HCT116 (cell line): Measurements from ENCODE around the gene SYNRG. TPM values are rescaled to one million over a fixed set of nuclear protein-coding genes. Genes with fewer than 3 reads are reported as not detected.

Source experiments
- ATAC-seq: fragments of 200-7000 bp; cut with Tn5 transposase; 2 replicates; pipeline ENCODE4 v1.9.1; 2020; ENCODE audit warnings: mild to moderate bottlenecking, moderate library complexity
- BruUV-seq: library from RNA; stranded (reverse); fragments of 400-500 nt; replicated peaks from 2 replicates; lab custom pipeline; 2021; lab: Mats Ljungman, UMichigan
- CTCF ChIA-PET: fragments of 300-600 bp; sonication (Branson Sonifier 250); formaldehyde crosslinking; loops from one replicate; lab custom pipeline; 2021; ENCODE audit warnings: antibody characterized with exemption; lab: Charles Lee
- POLR2A ChIA-PET: fragments of 300-600, 350-600 bp; sonication (Branson Sonifier 250); formaldehyde crosslinking; loops from one replicate; lab custom pipeline; 2021; ENCODE audit warnings: antibody characterized with exemption; lab: Charles Lee
- RAD21 ChIA-PET, 2 experiments: fragments of 300-600 bp; sonication (Branson Sonifier 250); formaldehyde crosslinking; loops; one replicate each; lab custom pipeline; 2023; ENCODE audit warnings: low total read pairs in 2 of 2; ENCODE audit not compliant: uncharacterized antibody in 2 of 2, unreplicated experiment in 2 of 2, low non-redundant PET in 1 of 2; lab: Charles Lee
- DNase-seq: peaks from one replicate; pipeline ENCODE4 v3.0.0-alpha.2; 2010; ENCODE audit warnings: low read depth, low spot score
- H2AFZ ChIP-seq: fragments of 200-600 bp; shearing (Covaris generic), sonication (generic); 2 replicates; pipeline ENCODE4 v1.6.1; 2017; ENCODE audit warnings: low read depth, mixed run types, mixed read lengths, antibody characterized with exemption, low read length; ENCODE audit not compliant: poor library complexity, severe bottlenecking
- H3K27ac ChIP-seq: 2 replicates; pipeline ENCODE4 v1.5.1; 2012; ENCODE audit warnings: low read depth, low read length
- H3K27me3 ChIP-seq: fragments of 200-600 bp; sonication (generic); 2 replicates; pipeline ENCODE4 v1.6.1; 2016; ENCODE audit warnings: mixed run types, low read length, mixed read lengths; ENCODE audit not compliant: insufficient read depth
- H3K36me3 ChIP-seq, 2 experiments: fragments of 200-500 bp in 1 of 2; fragments of 200-600 bp in 1 of 2; sonication (Bioruptor generic) in 1 of 2; sonication (generic) in 1 of 2; 2 replicates each; pipeline versions ENCODE4 v1.5.1 to v1.6.1; 2014 to 2016; ENCODE audit warnings: low read length in 2 of 2, inconsistent platforms in 1 of 2, mixed read lengths in 1 of 2, mixed run types in 1 of 2; ENCODE audit not compliant: insufficient read depth in 2 of 2, control insufficient read depth in 1 of 2
- H3K4me1 ChIP-seq, 2 experiments: fragments of 200-600 bp in 1 of 2; sonication (generic) in 1 of 2; 2 replicates each; pipeline versions ENCODE4 v1.5.1 to v1.6.1; 2012 to 2017; ENCODE audit warnings: low read length in 2 of 2, inconsistent platforms in 1 of 2, mild to moderate bottlenecking in 1 of 2, mixed read lengths in 1 of 2, mixed run types in 1 of 2, moderate library complexity in 1 of 2; ENCODE audit not compliant: insufficient read depth in 2 of 2, control insufficient read depth in 1 of 2
- H3K4me2 ChIP-seq: fragments of 200-600 bp; sonication (generic); 2 replicates; pipeline ENCODE4 v1.6.1; 2017; ENCODE audit warnings: mixed run types, low read length, mixed read lengths
- H3K4me3 ChIP-seq, 2 experiments: fragments of 200-600 bp in 1 of 2; sonication (generic) in 1 of 2; replicated peaks in 1 of 2; 2 replicates each; pipeline ENCODE4 v1.5.1; 2011 to 2016; ENCODE audit warnings: low read length in 2 of 2, control low read depth in 1 of 2, low read depth in 1 of 2, mild to moderate bottlenecking in 1 of 2, mixed read lengths in 1 of 2, mixed run types in 1 of 2
- H3K79me2 ChIP-seq: fragments of 200-600 bp; sonication (generic); 2 replicates; pipeline ENCODE4 v1.6.1; 2017; ENCODE audit warnings: mild to moderate bottlenecking, mixed run types, low read length, moderate library complexity, mixed read lengths; ENCODE audit not compliant: insufficient read depth
- H3K9ac ChIP-seq: fragments of 200-600 bp; sonication (generic); 2 replicates; pipeline ENCODE4 v1.6.1; 2016; ENCODE audit warnings: low read length, mixed read lengths
- H3K9me2 ChIP-seq: fragments of 200-600 bp; sonication (generic), shearing (Covaris generic); 2 replicates; pipeline ENCODE4 v1.6.1; 2017; ENCODE audit warnings: mixed run types, mild to moderate bottlenecking, moderate library complexity; ENCODE audit not compliant: insufficient read depth
- H3K9me3 ChIP-seq, 2 experiments: fragments of 200-500 bp in 1 of 2; fragments of 200-600 bp in 1 of 2; sonication (Bioruptor generic) in 1 of 2; sonication (generic) in 1 of 2; 2 replicates each; pipeline ENCODE4 v1.6.1; 2014 to 2017; ENCODE audit warnings: low read length in 2 of 2, mixed read lengths in 2 of 2, inconsistent platforms in 1 of 2, low read depth in 1 of 2, mild to moderate bottlenecking in 1 of 2, mixed run types in 1 of 2, moderate library complexity in 1 of 2; ENCODE audit not compliant: control insufficient read depth in 1 of 2, insufficient read depth in 1 of 2
- H4K20me1 ChIP-seq: fragments of 200-600 bp; sonication (generic), shearing (Covaris generic); 2 replicates; pipeline ENCODE4 v1.6.1; 2017; ENCODE audit warnings: mixed run types, mild to moderate bottlenecking, moderate library complexity; ENCODE audit not compliant: insufficient read depth
- CBX3 ChIP-seq: IDR thresholded peaks from 2 replicates; pipeline ENCODE4 v1.6.1; 2012; ENCODE audit warnings: low read depth
- CEBPB ChIP-seq: IDR thresholded peaks from 2 replicates; pipeline ENCODE4 v1.6.1; 2012; ENCODE audit warnings: low read depth
- EGR1 ChIP-seq: IDR thresholded peaks from 2 replicates; pipeline ENCODE4 v1.6.1; 2012; ENCODE audit warnings: low read depth
- ELF1 ChIP-seq: IDR thresholded peaks from 2 replicates; pipeline ENCODE4 v1.6.1; 2012; ENCODE audit warnings: low read depth, borderline replicate concordance
- EZH2 ChIP-seq: fragments of 200-600 bp; sonication (generic); IDR thresholded peaks from 2 replicates; pipeline ENCODE4 v1.6.1; 2017; ENCODE audit warnings: antibody characterized with exemption, mixed run types
- FOSL1 ChIP-seq: IDR thresholded peaks from 2 replicates; pipeline ENCODE4 v1.6.1; 2012; ENCODE audit warnings: low read depth
- JUND ChIP-seq: IDR thresholded peaks from 2 replicates; pipeline ENCODE4 v1.6.1; 2012
- POLR2A ChIP-seq: IDR thresholded peaks from 2 replicates; pipeline ENCODE4 v1.7.0; 2011; ENCODE audit warnings: borderline replicate concordance; ENCODE audit not compliant: insufficient read depth, insufficient read length; ENCODE audit errors: extremely low read depth
- POLR2AphosphoS5 ChIP-seq: IDR thresholded peaks from 2 replicates; pipeline ENCODE4 v1.6.1; 2011; ENCODE audit warnings: mild to moderate bottlenecking, low read depth, low read length, moderate library complexity
- RAD21 ChIP-seq: IDR thresholded peaks from 2 replicates; pipeline ENCODE4 v1.6.1; 2012; ENCODE audit warnings: low read depth, mild to moderate bottlenecking
- SIN3A ChIP-seq: IDR thresholded peaks from 2 replicates; pipeline ENCODE4 v1.6.1; 2012; ENCODE audit warnings: low read depth
- SRF ChIP-seq: IDR thresholded peaks from 2 replicates; pipeline ENCODE4 v1.6.1; 2012; ENCODE audit warnings: low read depth
- TCF7L2 ChIP-seq: IDR thresholded peaks from 2 replicates; pipeline ENCODE4 v1.7.0; 2011; ENCODE audit warnings: borderline replicate concordance, inconsistent platforms; ENCODE audit not compliant: insufficient read depth, insufficient read length; ENCODE audit errors: extremely low read depth
- YY1 ChIP-seq: IDR thresholded peaks from 2 replicates; pipeline ENCODE4 v1.6.1; 2011; ENCODE audit warnings: low read length, low read depth, moderate library complexity, mild to moderate bottlenecking; ENCODE audit not compliant: insufficient replicate concordance; ENCODE audit errors: extremely low read depth
- ZFX ChIP-seq: fragments of 450-650 bp; IDR thresholded peaks from 2 replicates; pipeline ENCODE4 v1.6.1; 2017
- intact Hi-C: fragments of 100-400 bp; cut with micrococcal nuclease; formaldehyde crosslinking; loops from 2 replicates; pipeline ENCODE4 v1.10.0; 2022
- total RNA-seq: library from RNA; stranded (reverse); gene quantifications from one replicate; pipeline ENCODE4 v1.2.1, GENCODE V29; 2021; ENCODE audit not compliant: unreplicated experiment
- TF ChIP-seq, protein P1 (sequence below): IDR thresholded peaks from 2 replicates; pipeline ENCODE4 v1.6.1; 2012
- TF ChIP-seq, protein P2 (sequence below): IDR thresholded peaks from 2 replicates; pipeline ENCODE4 v1.6.1; 2012
- TF ChIP-seq, protein P3 (sequence below): IDR thresholded peaks from 2 replicates; pipeline ENCODE4 v1.6.1; 2011; ENCODE audit warnings: mild to moderate bottlenecking, low read length, moderate library complexity; ENCODE audit not compliant: insufficient replicate concordance; ENCODE audit errors: extremely low read depth
- TF ChIP-seq, protein P4 (sequence below), 3 experiments: fragments of 200-600 bp in 1 of 3; sonication (generic) in 1 of 3; IDR thresholded peaks in 2 of 3; conservative IDR thresholded peaks in 1 of 3; 2 replicates each; pipeline ENCODE4 v1.5.1; 2012 to 2017; ENCODE audit warnings: low read depth in 2 of 3, low read length in 2 of 3, antibody characterized with exemption in 1 of 3, borderline replicate concordance in 1 of 3, control low read depth in 1 of 3, mild to moderate bottlenecking in 1 of 3, mixed read lengths in 1 of 3, mixed run types in 1 of 3, moderate library complexity in 1 of 3; ENCODE audit not compliant: insufficient read depth in 1 of 3

The SYNRG gene
- total RNA-seq, 1 experiment from 2014 or later: 23.8 TPM

DNA sequence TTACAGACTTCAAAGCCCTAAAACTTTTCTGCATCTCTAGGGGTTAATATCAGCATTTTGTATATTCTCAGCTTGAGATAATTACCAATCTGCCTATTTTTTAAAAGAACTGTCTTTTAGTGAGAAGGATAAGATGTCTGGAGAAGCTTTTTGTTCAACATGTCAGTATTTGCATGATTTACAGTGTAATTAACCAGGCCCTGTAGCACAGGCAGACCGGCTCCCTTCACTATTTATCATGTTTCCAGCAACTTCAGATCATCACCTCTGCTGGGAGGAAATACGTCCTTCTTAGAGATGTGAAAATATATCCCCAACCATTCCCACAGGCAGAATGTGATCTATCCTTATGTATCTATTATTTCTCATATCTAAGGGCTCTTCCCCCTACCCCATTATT lies 42.6 kb upstream of the SYNRG start:
- POLR2A ChIA-PET: no interaction called here
- H3K36me3 ChIP-seq: no peaks in the 10 kb centered on the region
- H3K79me2 ChIP-seq: no peaks in the 10 kb centered on the region
- H4K20me1 ChIP-seq: no peaks in the 10 kb centered on the region
- no peaks in the 10 kb centered on the region for H3K9me3 ChIP-seq
- TF ChIP-seq, protein P1, sequence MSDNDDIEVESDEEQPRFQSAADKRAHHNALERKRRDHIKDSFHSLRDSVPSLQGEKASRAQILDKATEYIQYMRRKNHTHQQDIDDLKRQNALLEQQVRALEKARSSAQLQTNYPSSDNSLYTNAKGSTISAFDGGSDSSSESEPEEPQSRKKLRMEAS: no peak
- TF ChIP-seq TCF7L2 (no peak), SIN3A (no peak), RAD21 (no peak), CEBPB (no peak), POLR2AphosphoS5 (no peak), ZFX (no peak), EGR1 (no peak), SRF (no peak), EZH2 (no peak), YY1 (no peak), CBX3 (no peak), JUND (no peak), FOSL1 (no peak), ELF1 (no peak), POLR2A (no peak)
- TF ChIP-seq, protein P2, sequence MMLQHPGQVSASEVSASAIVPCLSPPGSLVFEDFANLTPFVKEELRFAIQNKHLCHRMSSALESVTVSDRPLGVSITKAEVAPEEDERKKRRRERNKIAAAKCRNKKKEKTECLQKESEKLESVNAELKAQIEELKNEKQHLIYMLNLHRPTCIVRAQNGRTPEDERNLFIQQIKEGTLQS: no peak
- TF ChIP-seq, protein P3, sequence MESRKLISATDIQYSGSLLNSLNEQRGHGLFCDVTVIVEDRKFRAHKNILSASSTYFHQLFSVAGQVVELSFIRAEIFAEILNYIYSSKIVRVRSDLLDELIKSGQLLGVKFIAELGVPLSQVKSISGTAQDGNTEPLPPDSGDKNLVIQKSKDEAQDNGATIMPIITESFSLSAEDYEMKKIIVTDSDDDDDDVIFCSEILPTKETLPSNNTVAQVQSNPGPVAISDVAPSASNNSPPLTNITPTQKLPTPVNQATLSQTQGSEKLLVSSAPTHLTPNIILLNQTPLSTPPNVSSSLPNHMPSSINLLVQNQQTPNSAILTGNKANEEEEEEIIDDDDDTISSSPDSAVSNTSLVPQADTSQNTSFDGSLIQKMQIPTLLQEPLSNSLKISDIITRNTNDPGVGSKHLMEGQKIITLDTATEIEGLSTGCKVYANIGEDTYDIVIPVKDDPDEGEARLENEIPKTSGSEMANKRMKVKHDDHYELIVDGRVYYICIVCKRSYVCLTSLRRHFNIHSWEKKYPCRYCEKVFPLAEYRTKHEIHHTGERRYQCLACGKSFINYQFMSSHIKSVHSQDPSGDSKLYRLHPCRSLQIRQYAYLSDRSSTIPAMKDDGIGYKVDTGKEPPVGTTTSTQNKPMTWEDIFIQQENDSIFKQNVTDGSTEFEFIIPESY: no peak
- TF ChIP-seq, protein P4, sequence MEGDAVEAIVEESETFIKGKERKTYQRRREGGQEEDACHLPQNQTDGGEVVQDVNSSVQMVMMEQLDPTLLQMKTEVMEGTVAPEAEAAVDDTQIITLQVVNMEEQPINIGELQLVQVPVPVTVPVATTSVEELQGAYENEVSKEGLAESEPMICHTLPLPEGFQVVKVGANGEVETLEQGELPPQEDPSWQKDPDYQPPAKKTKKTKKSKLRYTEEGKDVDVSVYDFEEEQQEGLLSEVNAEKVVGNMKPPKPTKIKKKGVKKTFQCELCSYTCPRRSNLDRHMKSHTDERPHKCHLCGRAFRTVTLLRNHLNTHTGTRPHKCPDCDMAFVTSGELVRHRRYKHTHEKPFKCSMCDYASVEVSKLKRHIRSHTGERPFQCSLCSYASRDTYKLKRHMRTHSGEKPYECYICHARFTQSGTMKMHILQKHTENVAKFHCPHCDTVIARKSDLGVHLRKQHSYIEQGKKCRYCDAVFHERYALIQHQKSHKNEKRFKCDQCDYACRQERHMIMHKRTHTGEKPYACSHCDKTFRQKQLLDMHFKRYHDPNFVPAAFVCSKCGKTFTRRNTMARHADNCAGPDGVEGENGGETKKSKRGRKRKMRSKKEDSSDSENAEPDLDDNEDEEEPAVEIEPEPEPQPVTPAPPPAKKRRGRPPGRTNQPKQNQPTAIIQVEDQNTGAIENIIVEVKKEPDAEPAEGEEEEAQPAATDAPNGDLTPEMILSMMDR (IDR thresholded peaks at IDR 0.05 in 2 of 3, conservative IDR thresholded peaks at IDR 0.05 in 1 of 3; ENCODE audit: borderline replicate concordance in 1 of 3, insufficient read depth in 1 of 3, low read depth in 2 of 3, low read length in 2 of 3): no peak
- H3K4me1 ChIP-seq: no peaks in the 10 kb centered on the region
- no peak overlapping the region for H2AFZ ChIP-seq
- H3K4me3 ChIP-seq: no peak overlapping the region
- DNase-seq (no peak), ATAC-seq (no peak)
- RAD21 ChIA-PET: interaction anchor here in 1 of 2 experiments (1.3 kb wide), 1 partner anchor 164 kb away, joined by 4 read pairs; no protein-coding TSS in a partner anchor
- H3K27me3 ChIP-seq: peaks cover 18% of the 10 kb centered on the region; the same call in 1 of the 2 replicates
- no peaks in the 10 kb centered on the region for H3K9me2 ChIP-seq
- CTCF ChIA-PET: interaction anchor here (2.1 to 4.7 kb wide), 2 partner anchors 118 to 165 kb away, joined by 8 to 36 read pairs; no protein-coding TSS in a partner anchor
- BruUV-seq: no TSS peak
- intact Hi-C loops: no loop called here
- no peak overlapping the region for H3K4me2 ChIP-seq
- H3K27ac ChIP-seq: no peak overlapping the region
- H3K9ac ChIP-seq: no peak overlapping the region
